Stimulated activated CD8-positive, alpha-beta memory T cell treated with anti-CD3 and anti-CD28 coated beads, Interleukin-4, amount 100 ng/mL, for 24 hours (primary cell): ENCODE results near the gene TMEM179.
"Not testable (repeated sequence)": the region's sequence is repeated elsewhere in the genome, so short reads cannot be mapped to it uniquely, and the experiment has no call there.

Source experiments
- DNase-seq: peaks from one replicate; pipeline ENCODE4 v3.0.0-alpha.2; 2020; ENCODE audit warnings: low read depth

The TMEM179 gene

GRCh38 chr14:104637546-104638003 is 33.0 kb upstream of the TMEM179 start:
- no peak for DNase-seq

GRCh38 chr14:104636846-104637545 is 32.4 kb upstream of the TMEM179 start:
- DNase-seq, result not testable (repeated sequence)

- no peak for DNase-seq
Observed at GRCh38 chr14:104636131-104636530, 31.6 kb upstream of the TMEM179 start.

GRCh38 chr14:104635717-104636116 is 31.1 kb upstream of the TMEM179 start:
- DNase-seq, result no peak

GRCh38 chr14:104634886-104635570 is 30.5 kb upstream of the TMEM179 start:
- no peak for DNase-seq

GRCh38 chr14:104634138-104634760 is 29.7 kb upstream of the TMEM179 start:
- DNase-seq, result no peak

- no peak for DNase-seq
Observed at GRCh38 chr14:104633276-104634137, 28.9 kb upstream of the TMEM179 start.

- DNase-seq, result no peak
Observed at GRCh38 chr14:104632781-104633180, 28.2 kb upstream of the TMEM179 start.

- no peak for DNase-seq
Observed at GRCh38 chr14:104624939-104625338, 20.4 kb upstream of the TMEM179 start.

- DNase-seq, result no peak
Observed at GRCh38 chr14:104614126-104614812, 9.7 kb upstream of the TMEM179 start.

- DNase-seq, result no peak
Observed at GRCh38 chr14:104611881-104612280, 7.3 kb upstream of the TMEM179 start.

GRCh38 chr14:104610749-104611310 is 6.3 kb upstream of the TMEM179 start:
- no peak for DNase-seq

- no peak for DNase-seq
Observed at GRCh38 chr14:104609666-104610065, 5.1 kb upstream of the TMEM179 start.

GRCh38 chr14:104603711-104604401 is 716 bp downstream of the TMEM179 start:
- no peak for DNase-seq

- no peak for DNase-seq
Observed at GRCh38 chr14:104602933-104603325, 1.6 kb downstream of the TMEM179 start.

- no peak for DNase-seq
Observed at GRCh38 chr14:104602315-104602932, 2.1 kb downstream of the TMEM179 start.

- no peak for DNase-seq
Observed at GRCh38 chr14:104601786-104602185, 2.8 kb downstream of the TMEM179 start.

- no peak for DNase-seq
Observed at GRCh38 chr14:104600805-104601204, 3.8 kb downstream of the TMEM179 start.

- DNase-seq, result no peak
Observed at GRCh38 chr14:104600141-104600643, 4.4 kb downstream of the TMEM179 start.

GRCh38 chr14:104599446-104599845 is 5.1 kb downstream of the TMEM179 start:
- no peak for DNase-seq
